Epithelial cell of prostate (primary cell): ENCODE data around the gene ARHGAP24.
"Not testable (repeated sequence)": the region's sequence is repeated elsewhere in the genome, so short reads cannot be mapped to it uniquely, and the experiment has no call there.

ENCODE experiments used
- DNase-seq: peaks from one replicate; pipeline ENCODE4 v3.0.0-alpha.2; 2011; ENCODE audit warnings: low read depth, low spot score
- H3K27ac ChIP-seq: fragments of 450-650 bp; 2 replicates; pipeline ENCODE4 v1.5.1; 2017; ENCODE audit warnings: mild to moderate bottlenecking

The ARHGAP24 gene

GRCh38 chr4:85828027-85828890, 353.3 kb downstream of the ARHGAP24 start:
- peak; percentile 26 for DNase-seq
- H3K27ac ChIP-seq = peak overlapping the region; percentile 64

GRCh38 chr4:85829276-85830051, 354.5 kb downstream of the ARHGAP24 start:
- no peak overlapping the region for H3K27ac ChIP-seq
- peak; percentile 46 for DNase-seq

- H3K27ac ChIP-seq = no peak overlapping the region
- no peak for DNase-seq
These were observed 356.7 kb downstream of the ARHGAP24 start for GRCh38 chr4:85831647-85832046.

- DNase-seq = no peak
These were observed 358.4 kb downstream of the ARHGAP24 start for GRCh38 chr4:85833302-85833701.

GRCh38 chr4:85834934-85835333, 360.0 kb downstream of the ARHGAP24 start:
- no peak for DNase-seq
- H3K27ac ChIP-seq = no peak overlapping the region

More at GRCh38 chr4:85833302-85833701, 358.4 kb downstream of the ARHGAP24 start:
- H3K27ac ChIP-seq = no peak overlapping the region

GRCh38 chr4:85836588-85837438, 361.9 kb downstream of the ARHGAP24 start:
- no peak overlapping the region for H3K27ac ChIP-seq

GRCh38 chr4:85837439-85837733, 362.4 kb downstream of the ARHGAP24 start:
- DNase-seq = no peak

More at GRCh38 chr4:85836588-85837438, 361.9 kb downstream of the ARHGAP24 start:
- no peak for DNase-seq

GRCh38 chr4:85839981-85840451, 365.1 kb downstream of the ARHGAP24 start:
- DNase-seq, H3K27ac ChIP-seq: not testable (repeated sequence)

More at GRCh38 chr4:85837439-85837733, 362.4 kb downstream of the ARHGAP24 start:
- H3K27ac ChIP-seq = no peak overlapping the region

- H3K27ac ChIP-seq = no peak overlapping the region
These were observed 367.6 kb downstream of the ARHGAP24 start for GRCh38 chr4:85842540-85842939.

GRCh38 chr4:85853740-85854139, 378.8 kb downstream of the ARHGAP24 start:
- DNase-seq, H3K27ac ChIP-seq: not testable (repeated sequence)

More at GRCh38 chr4:85842540-85842939, 367.6 kb downstream of the ARHGAP24 start:
- DNase-seq = no peak

GRCh38 chr4:85854546-85854945, 379.6 kb downstream of the ARHGAP24 start:
- no peak for DNase-seq
- no peak overlapping the region for H3K27ac ChIP-seq

- DNase-seq = no peak
- no peak overlapping the region for H3K27ac ChIP-seq
These were observed 385.3 kb downstream of the ARHGAP24 start for GRCh38 chr4:85860066-85860740.

- H3K27ac ChIP-seq = no peak overlapping the region
- DNase-seq = peak; percentile 20
These were observed 386.3 kb downstream of the ARHGAP24 start for GRCh38 chr4:85861064-85861765.

GRCh38 chr4:85862896-85863295, 387.9 kb downstream of the ARHGAP24 start:
- DNase-seq = no peak
- no peak overlapping the region for H3K27ac ChIP-seq

GRCh38 chr4:85864259-85865205, 389.6 kb downstream of the ARHGAP24 start:
- DNase-seq = no peak
- H3K27ac ChIP-seq = no peak overlapping the region

- no peak overlapping the region for H3K27ac ChIP-seq
- DNase-seq = no peak
These were observed 390.3 kb downstream of the ARHGAP24 start for GRCh38 chr4:85865256-85865655.

GRCh38 chr4:85866508-85866907, 391.6 kb downstream of the ARHGAP24 start:
- H3K27ac ChIP-seq = no peak overlapping the region
- no peak for DNase-seq

GRCh38 chr4:85867271-85867670, 392.3 kb downstream of the ARHGAP24 start:
- no peak for DNase-seq
- no peak overlapping the region for H3K27ac ChIP-seq
